ENCODE measurements around the gene NTN4.

NTN4 gene

DNA sequence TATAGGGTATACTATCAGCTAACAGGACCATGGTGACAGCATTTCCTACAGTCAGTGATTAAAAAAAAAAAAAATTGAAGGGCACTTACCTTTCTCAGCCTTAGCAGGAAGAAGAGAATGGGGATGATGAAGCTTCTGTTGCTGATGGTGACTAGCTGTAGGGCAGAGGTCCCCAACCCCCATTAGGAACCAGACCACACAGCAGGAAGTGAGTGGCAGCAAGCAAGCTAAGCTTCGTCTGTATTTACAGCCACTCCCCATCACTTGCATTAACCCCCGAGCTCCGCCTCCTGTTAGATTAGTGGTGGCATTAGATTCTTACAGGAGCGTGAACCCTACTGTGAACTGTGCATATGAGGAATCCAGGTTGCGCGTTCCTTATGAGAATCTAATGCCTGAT lies 148.0 kb downstream of the NTN4 start:
- H3K27me3 Mint-ChIP-seq, result peaks cover 22 to 29% of the 10 kb centered on the region in 2 donors
- H3K4me1 Mint-ChIP-seq (ENCODE audit: low read depth in 2 of 2), result peaks cover 2 to 9% of the 10 kb centered on the region in 2 donors
- H3K36me3 Mint-ChIP-seq (ENCODE audit: insufficient read depth), result no peaks in the 10 kb centered on the region
- DNase-seq (no peak), ATAC-seq (replicated peaks) (peak; percentile 31)
- no peak overlapping the region for H3K27ac Mint-ChIP-seq
- no peaks in the 10 kb centered on the region for H3K9me3 Mint-ChIP-seq
- H3K4me3 Mint-ChIP-seq, result peak overlapping the region in 1 of 2 donors; percentile 2

DNA sequence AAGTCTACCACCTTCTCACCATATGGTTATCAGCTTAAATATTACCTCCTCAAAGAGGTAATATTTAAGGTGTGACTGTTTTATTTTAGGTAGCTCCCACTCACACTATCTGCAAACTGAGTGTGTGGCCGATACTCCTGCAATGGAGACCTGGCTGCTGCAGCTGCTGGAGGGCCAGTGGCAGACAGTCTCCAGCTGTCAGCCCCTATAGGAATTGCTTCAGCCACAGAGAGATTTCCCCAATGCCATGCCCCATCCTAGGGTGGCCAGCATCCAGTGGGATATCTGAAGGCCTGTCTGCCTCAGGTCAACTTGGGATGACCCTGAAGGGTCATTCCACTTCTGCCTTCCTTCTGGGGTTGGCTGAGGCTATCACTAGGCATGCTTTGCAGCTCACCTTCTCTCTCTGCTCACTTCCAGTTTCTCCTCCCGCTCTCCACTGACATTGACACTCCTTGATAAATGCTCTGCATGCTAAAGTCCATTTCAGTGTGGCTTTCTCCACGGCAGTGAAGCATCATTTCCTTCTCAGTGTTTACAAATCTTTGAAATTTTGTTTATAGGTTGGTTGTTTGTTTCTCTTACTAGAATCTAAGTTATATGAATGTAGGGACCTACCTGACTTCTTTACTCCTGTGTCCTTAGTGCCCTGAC lies 149.1 kb downstream of the NTN4 start:
- Mint-ChIP-seq H3K27me3 (peaks cover 10 to 17% of the 10 kb centered on the region in 2 donors), H3K36me3 (ENCODE audit: insufficient read depth) (no peaks in the 10 kb centered on the region), H3K27ac (no peak overlapping the region), H3K4me3 (no peak overlapping the region), H3K4me1 (ENCODE audit: low read depth in 2 of 2) (peaks cover 2 to 9% of the 10 kb centered on the region in 2 donors), H3K9me3 (no peaks in the 10 kb centered on the region)
- no peak for ATAC-seq (replicated peaks)
- no peak for DNase-seq

DNA sequence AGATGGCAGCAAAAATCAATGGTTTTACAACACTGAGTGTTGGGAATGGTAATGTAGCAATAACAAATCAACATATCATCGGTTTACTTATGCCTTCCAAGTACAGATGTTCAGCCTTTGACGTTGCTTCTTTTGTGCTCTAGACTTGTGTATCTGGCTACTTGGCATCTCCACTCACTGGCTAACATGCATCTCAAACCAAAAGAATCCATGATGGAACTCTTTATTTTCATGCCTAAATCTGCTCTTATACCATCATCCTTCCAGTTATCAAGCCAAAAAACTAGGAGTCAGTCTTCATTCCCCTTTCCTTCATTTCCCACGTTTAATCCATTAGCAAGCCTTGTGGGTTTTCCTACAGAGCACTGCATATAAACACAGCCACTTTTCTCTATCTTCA lies 150.0 kb downstream of the NTN4 start:
- Mint-ChIP-seq H3K4me3 (no peak overlapping the region), H3K9me3 (no peaks in the 10 kb centered on the region), H3K4me1 (ENCODE audit: low read depth in 2 of 2) (peaks cover 2 to 9% of the 10 kb centered on the region in 2 donors), H3K27ac (no peak overlapping the region), H3K36me3 (ENCODE audit: insufficient read depth) (no peaks in the 10 kb centered on the region), H3K27me3 (peaks cover 1 to 11% of the 10 kb centered on the region in 2 donors)
- DNase-seq, result no peak
- no peak for ATAC-seq (replicated peaks)

DNA sequence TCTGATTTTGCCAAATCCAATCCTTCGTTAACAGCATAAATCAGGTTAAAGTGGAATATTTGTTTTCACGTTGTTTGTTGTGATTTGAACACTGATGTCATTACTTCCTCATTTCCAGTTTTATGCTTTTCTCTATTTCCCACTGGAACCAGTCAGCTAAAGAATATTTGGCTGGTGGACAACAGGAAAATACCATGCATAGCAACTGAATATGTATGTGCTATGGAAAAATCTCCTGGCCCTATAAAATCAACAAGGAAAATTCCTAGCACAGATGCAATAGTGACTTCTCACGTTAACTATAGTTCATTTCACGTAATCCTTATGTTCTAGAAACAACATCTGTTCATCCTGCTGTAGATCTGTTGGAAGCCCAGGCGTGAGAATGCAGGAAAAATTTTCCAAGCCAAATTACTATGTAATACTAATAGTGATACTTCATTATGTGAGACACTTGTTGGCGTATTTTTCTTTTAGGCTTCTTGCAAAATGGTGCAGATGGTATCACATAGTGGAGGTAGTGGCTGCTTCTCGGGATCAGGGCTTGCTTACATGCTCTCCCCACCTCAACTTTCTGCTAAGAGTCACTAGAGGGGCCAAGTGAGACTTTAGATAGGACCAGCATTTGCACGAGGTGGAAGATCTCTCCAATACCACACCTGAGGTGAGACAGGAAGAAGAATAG lies 153.0 kb downstream of the NTN4 start:
- Mint-ChIP-seq H3K4me3 (no peak overlapping the region), H3K27me3 (no peaks in the 10 kb centered on the region), H3K36me3 (ENCODE audit: insufficient read depth) (no peaks in the 10 kb centered on the region), H3K9me3 (no peaks in the 10 kb centered on the region), H3K27ac (no peak overlapping the region), H3K4me1 (ENCODE audit: low read depth in 2 of 2) (peaks cover 0 to 4% of the 10 kb centered on the region in 2 donors)
- ATAC-seq (replicated peaks), result no peak
- no peak for DNase-seq

DNA sequence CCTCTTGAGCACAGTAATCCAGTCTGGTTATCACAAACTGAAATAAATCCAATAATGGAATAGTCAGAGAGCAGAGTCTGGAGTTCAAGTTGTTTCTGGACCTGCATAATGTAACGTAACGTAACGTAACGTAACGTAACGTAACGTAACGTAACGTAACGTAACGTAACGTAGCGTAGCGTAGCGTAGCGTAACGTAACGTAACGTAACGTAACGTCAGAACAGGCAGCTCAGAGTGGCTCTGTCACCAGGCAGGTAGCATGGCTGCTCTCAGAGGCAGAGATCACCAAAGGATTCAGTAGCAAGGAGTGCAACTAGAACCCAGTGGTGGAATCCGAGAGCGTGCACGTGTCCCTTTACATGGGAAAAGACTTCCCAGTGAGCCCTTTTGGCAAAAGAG lies 153.6 kb downstream of the NTN4 start:
- Mint-ChIP-seq H3K27ac (no peak overlapping the region), H3K27me3 (no peaks in the 10 kb centered on the region), H3K4me1 (ENCODE audit: low read depth in 2 of 2) (no peaks in the 10 kb centered on the region), H3K9me3 (no peaks in the 10 kb centered on the region), H3K4me3 (no peak overlapping the region), H3K36me3 (ENCODE audit: insufficient read depth) (no peaks in the 10 kb centered on the region)
- ATAC-seq (replicated peaks) (no peak), DNase-seq (no peak)

DNA sequence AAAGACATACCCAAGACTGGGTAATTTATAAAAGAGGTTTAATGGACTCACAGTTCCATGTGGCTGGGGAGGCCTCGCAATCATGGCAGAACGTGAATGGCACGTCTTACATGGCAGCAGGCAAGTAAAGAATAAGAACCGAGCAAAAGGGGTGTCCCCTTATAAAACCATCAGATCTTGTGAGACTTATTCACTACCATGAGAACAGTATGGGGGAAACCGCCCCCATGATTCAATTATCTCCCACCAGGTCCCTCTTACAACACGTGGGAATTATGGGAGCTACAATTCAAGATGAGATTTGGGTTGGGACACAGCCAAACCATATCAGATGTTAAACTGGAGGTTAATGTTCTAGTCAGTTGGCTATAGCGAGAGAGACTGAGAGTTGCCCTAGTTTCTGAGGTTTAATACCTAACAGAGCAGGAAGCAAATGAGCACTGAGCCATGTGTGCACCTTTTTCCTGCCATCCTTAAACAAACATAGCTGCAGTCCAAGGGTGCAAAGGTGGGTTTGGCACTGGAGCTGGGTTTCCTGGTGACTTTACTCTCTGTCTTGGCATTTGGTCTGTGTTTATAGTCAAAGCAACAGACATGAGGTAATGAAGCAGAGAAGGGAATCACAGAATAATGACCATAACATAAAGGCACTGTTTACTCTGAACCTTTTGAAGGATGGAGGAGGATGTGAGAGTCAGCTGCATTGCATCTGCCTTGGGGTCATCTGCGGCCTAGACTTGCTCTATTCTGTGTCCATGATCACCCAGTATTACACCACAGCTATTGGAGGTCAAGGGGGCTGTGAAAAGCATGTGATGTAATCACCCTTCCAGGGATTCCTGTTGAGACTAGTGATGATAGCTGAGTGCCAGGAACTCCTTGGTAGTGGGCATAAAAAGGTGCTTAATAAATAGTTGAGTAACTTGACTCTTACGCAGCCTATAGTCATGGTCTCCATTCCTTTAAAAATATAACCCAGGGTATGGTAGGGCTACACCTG lies 155.6 kb downstream of the NTN4 start:
- H3K27ac Mint-ChIP-seq, result no peak overlapping the region
- H3K4me3 Mint-ChIP-seq, result no peak overlapping the region
- H3K9me3 Mint-ChIP-seq, result no peaks in the 10 kb centered on the region
- H3K27me3 Mint-ChIP-seq, result no peaks in the 10 kb centered on the region
- DNase-seq, result no peak
- ATAC-seq (replicated peaks), result no peak
- H3K4me1 Mint-ChIP-seq (ENCODE audit: low read depth in 2 of 2), result no peaks in the 10 kb centered on the region
- H3K36me3 Mint-ChIP-seq (ENCODE audit: insufficient read depth), result no peaks in the 10 kb centered on the region

DNA sequence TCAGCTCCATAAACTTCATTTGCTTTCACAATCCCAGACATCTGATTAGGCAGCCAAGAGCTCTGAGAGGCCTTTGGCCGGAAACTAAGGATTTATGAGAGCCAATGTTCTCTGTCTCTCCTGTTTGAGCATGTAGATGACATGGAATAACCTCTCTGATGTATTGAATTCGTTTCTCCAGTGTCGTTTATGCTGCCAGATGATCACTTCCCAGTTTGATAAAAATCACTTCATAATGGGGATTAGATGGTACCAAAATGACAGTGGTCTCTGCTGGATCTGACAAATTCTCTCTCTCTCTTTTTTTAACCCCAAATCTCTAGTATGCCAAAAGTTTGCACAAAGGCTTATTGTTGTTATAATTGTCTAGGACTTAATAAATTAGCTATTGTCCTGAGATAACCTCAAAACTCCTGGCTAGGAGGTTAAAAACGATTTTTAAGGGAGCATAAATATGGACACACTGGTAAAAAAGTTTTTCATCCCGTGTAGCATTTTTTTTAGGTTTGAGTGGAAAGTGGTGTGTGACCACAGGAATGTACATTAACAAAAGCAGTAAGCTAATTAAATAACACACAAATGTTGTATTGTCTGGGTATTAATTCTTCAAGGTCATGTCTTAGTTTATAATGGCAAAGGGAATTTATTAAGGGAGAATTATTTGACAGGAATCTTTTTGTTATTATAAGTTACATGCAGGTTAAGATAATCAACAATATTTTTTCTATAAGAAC lies 156.7 kb downstream of the NTN4 start:
- Mint-ChIP-seq H3K27me3 (no peaks in the 10 kb centered on the region), H3K36me3 (ENCODE audit: insufficient read depth) (no peaks in the 10 kb centered on the region), H3K4me3 (no peak overlapping the region), H3K27ac (no peak overlapping the region), H3K4me1 (ENCODE audit: low read depth in 2 of 2) (no peaks in the 10 kb centered on the region), H3K9me3 (no peaks in the 10 kb centered on the region)
- DNase-seq, result no peak
- no peak for ATAC-seq (replicated peaks)

DNA sequence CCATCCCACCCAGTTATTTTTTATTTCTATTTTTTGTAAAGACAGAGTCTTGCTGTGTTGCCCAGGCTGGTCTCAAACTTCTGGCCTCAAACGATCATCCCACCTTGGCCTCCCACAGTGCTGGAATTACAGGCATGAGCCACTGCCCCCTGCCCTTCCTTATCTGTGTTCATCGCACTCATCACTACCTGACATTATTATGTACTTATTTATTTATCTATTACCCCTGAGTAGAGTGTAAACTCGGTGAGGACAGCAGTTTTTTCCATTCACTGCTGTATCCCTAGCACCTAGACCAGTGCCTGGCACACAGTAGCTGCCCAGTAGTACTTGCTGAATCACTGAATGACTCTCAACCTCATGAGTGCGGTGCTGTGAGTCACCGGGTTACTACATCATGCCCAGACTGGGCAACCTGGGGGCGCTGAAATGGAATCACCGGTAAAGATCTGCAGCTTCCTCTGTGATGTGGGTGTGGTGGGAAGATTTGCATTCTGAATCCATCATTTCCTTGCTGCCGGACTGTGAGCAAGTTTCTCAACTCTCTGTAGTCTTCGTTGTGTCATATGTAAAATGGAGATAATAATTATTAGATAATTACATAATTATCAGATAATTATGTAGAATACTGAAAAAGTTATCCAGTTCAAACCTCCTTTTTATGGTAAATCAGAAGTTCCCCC lies 157.4 kb downstream of the NTN4 start:
- no peak overlapping the region for H3K4me3 Mint-ChIP-seq
- DNase-seq (no peak), ATAC-seq (replicated peaks) (no peak)
- no peak overlapping the region for H3K27ac Mint-ChIP-seq
- no peaks in the 10 kb centered on the region for H3K4me1 Mint-ChIP-seq (ENCODE audit: low read depth in 2 of 2)
- H3K27me3 Mint-ChIP-seq, result no peaks in the 10 kb centered on the region
- H3K36me3 Mint-ChIP-seq (ENCODE audit: insufficient read depth), result no peaks in the 10 kb centered on the region
- no peaks in the 10 kb centered on the region for H3K9me3 Mint-ChIP-seq

DNA sequence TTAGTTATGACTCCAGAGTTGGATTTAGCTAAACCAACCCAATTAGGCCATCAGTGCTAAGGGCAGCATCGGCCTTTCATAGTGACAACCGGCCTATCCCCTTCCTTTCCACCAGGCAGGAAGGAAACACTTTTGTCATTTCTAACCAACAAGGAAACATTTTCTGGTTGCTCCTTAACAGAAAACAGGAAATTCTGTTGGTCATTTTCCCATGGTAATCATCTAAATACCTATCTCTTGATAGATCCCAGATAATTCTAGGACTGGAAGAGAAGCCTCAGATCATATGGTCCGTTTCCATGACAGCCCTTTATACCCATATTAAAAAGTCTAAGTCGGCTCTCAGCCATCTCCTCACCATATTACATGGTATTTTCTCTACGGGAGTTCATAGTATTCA lies 160.1 kb downstream of the NTN4 start:
- no peaks in the 10 kb centered on the region for H3K36me3 Mint-ChIP-seq (ENCODE audit: insufficient read depth)
- H3K4me1 Mint-ChIP-seq (ENCODE audit: low read depth in 2 of 2), result no peaks in the 10 kb centered on the region
- no peak for ATAC-seq (replicated peaks)
- H3K27ac Mint-ChIP-seq, result no peak overlapping the region
- DNase-seq, result no peak
- H3K9me3 Mint-ChIP-seq, result no peaks in the 10 kb centered on the region
- H3K27me3 Mint-ChIP-seq, result no peaks in the 10 kb centered on the region
- no peak overlapping the region for H3K4me3 Mint-ChIP-seq

DNA sequence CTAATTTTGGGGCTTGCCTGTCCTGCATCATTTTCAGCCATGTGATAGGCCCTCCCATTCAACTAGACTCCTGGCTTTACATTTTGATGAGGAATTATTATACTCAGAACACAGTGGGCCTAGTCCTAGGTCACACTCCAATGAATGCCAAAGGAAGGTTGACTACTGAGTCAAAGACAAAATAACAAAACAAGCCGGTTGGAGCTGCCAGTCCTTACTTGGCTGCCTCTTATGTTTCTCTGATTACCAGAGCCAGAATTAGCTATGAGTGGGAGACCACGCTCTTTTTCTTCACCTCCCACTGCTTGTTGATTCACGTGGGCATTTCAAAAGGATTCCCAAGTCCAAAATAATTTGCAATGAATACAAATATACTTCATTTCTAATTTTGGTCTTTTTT lies 161.2 kb downstream of the NTN4 start:
- Mint-ChIP-seq H3K27ac (no peak overlapping the region), H3K4me1 (ENCODE audit: low read depth in 2 of 2) (no peaks in the 10 kb centered on the region), H3K4me3 (no peak overlapping the region), H3K9me3 (no peaks in the 10 kb centered on the region), H3K27me3 (peaks cover 0 to 7% of the 10 kb centered on the region in 2 donors), H3K36me3 (ENCODE audit: insufficient read depth) (peaks cover 3% of the 10 kb centered on the region)
- DNase-seq, result no peak
- ATAC-seq (replicated peaks), result no peak

DNA sequence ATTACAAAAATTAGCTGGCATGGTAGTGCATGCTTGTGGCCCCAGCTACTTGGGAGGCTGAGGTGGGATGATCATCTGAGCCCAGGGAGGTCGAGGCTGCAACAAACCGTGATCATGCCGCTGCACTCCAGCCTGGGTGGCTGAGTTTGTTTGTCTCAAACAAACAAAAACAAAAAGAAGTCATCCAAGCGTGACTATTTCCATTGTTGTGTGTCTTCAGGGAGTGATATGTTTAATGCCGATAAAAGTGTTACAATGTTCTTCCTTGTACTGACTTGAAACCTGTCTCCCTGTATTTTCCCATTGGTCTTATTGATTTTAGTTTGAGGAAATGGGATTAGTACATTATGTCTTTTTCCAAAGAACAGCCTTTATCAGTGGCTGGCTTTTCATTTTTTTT lies 163.7 kb downstream of the NTN4 start:
- peaks cover 3% of the 10 kb centered on the region for H3K36me3 Mint-ChIP-seq (ENCODE audit: insufficient read depth)
- ATAC-seq (replicated peaks), result no peak

DNA sequence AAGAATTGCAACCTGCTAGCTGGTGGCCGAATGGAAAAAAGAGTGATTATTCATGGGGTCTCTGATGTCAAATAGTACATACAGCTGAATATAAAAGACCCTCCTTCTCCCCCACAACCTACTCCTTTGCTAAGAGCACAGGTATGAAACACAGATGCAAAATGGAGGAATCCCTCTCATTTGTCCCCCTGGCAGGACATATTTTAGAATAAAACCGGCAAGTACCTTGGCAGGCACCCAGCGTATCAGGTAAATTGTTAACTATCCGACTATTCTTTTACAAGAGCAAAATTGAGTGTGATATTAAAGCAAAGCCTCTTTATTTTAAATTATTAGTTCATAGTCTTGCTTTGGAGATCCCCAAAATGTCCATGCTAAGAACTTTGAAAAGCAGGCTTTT lies 165.6 kb downstream of the NTN4 start:
- Mint-ChIP-seq H3K36me3 (ENCODE audit: insufficient read depth) (peaks cover 3% of the 10 kb centered on the region), H3K9me3 (no peaks in the 10 kb centered on the region), H3K27me3 (peaks cover 5 to 35% of the 10 kb centered on the region in 2 donors), H3K4me3 (no peak overlapping the region), H3K4me1 (ENCODE audit: low read depth in 2 of 2) (peaks cover 0 to 2% of the 10 kb centered on the region in 2 donors), H3K27ac (no peak overlapping the region)
- DNase-seq (no peak), ATAC-seq (replicated peaks) (no peak)

More for the DNA sequence above, 163.7 kb downstream of the NTN4 start:
- Mint-ChIP-seq H3K4me3 (no peak overlapping the region), H3K27ac (no peak overlapping the region), H3K9me3 (no peaks in the 10 kb centered on the region), H3K27me3 (peaks cover 5 to 18% of the 10 kb centered on the region in 2 donors), H3K4me1 (ENCODE audit: low read depth in 2 of 2) (peaks cover 0 to 2% of the 10 kb centered on the region in 2 donors)
- DNase-seq, result no peak
